Prostate gland (tissue), 2 donors: ENCODE measurements around the gene JAKMIP1. TPM values are rescaled to one million over a fixed set of nuclear protein-coding genes. Genes with fewer than 3 reads are reported as not detected.

Experiments used
- DNase-seq: peaks from one replicate; pipeline ENCODE4 v3.0.0-alpha.2; 2019; ENCODE audit warnings: low spot score
- H3K27ac ChIP-seq, 2 donors: fragments of 200-600 bp; sonication (generic); 2 replicates each; pipeline ENCODE4 v1.5.1; 2017 to 2019
- H3K27me3 ChIP-seq: fragments of 200-600 bp; sonication (generic); replicated peaks from 2 replicates; pipeline ENCODE4 v1.5.1; 2019; ENCODE audit not compliant: insufficient read depth
- H3K36me3 ChIP-seq, 2 donors: fragments of 200-600 bp; sonication (generic); 1 replicate in 1 of 2; 2 replicates in 1 of 2; pipeline versions ENCODE4 v1.5.1 to v1.8.1; 2017 to 2019
- H3K4me1 ChIP-seq: fragments of 200-600 bp; sonication (generic); replicated peaks from 2 replicates; pipeline ENCODE4 v1.5.1; 2019
- H3K4me3 ChIP-seq, 2 donors: fragments of 200-600 bp; sonication (generic); 2 replicates each; pipeline ENCODE4 v1.5.1; 2017 to 2019
- H3K9me3 ChIP-seq: fragments of 200-600 bp; sonication (generic); 2 replicates; pipeline ENCODE4 v1.5.1; 2017
- POLR2A ChIP-seq: fragments of 450-650 bp; IDR thresholded peaks from one replicate; pipeline ENCODE4 v1.6.1; 2016; ENCODE audit warnings: antibody characterized with exemption, mild to moderate bottlenecking
- POLR2AphosphoS5 ChIP-seq: sonication (generic); formaldehyde crosslinking; IDR thresholded peaks from one replicate; pipeline ENCODE4 v1.6.1; 2017; ENCODE audit warnings: antibody characterized with exemption
- whole genome bisulfite sequencing: methylation state at CpG from one replicate; pipeline ENCODE4 v1.1.5; 2018; 5-methylcytosine and 5-hydroxymethylcytosine counted together
- intact Hi-C: fragments of 100-400 bp; cut with DNase I; formaldehyde crosslinking; loops from one replicate; pipeline ENCODE4 v1.14.2; 2022
- total RNA-seq, 2 donors: library from RNA; depleted of rRNA; stranded (reverse); fragments of >200 nt; gene quantifications; one replicate each; pipeline ENCODE4 v1.1.0, GENCODE V29; 2016
- TF ChIP-seq, protein P1 (sequence below), 4 experiments: fragments of 200-600 bp in 2 of 4; fragments of 450-650 bp in 2 of 4; sonication (generic) in 2 of 4; IDR thresholded peaks; 1 replicate in 3 of 4; 2 replicates in 1 of 4; pipeline ENCODE4 v1.5.1; 2016 to 2019; ENCODE audit warnings: antibody characterized with exemption in 4 of 4, mild to moderate bottlenecking in 2 of 4, moderate library complexity in 2 of 4

The JAKMIP1 gene
- total RNA-seq, 2 donors from 2014 or later: 22.4 to 29.1 TPM

- no peaks in the 10 kb centered on the region for H3K36me3 ChIP-seq
- intact Hi-C loops: no loop called here
- H3K4me1 ChIP-seq: no peaks in the 10 kb centered on the region
- no peak overlapping the region for H3K4me3 ChIP-seq
- TF ChIP-seq, protein P1, sequence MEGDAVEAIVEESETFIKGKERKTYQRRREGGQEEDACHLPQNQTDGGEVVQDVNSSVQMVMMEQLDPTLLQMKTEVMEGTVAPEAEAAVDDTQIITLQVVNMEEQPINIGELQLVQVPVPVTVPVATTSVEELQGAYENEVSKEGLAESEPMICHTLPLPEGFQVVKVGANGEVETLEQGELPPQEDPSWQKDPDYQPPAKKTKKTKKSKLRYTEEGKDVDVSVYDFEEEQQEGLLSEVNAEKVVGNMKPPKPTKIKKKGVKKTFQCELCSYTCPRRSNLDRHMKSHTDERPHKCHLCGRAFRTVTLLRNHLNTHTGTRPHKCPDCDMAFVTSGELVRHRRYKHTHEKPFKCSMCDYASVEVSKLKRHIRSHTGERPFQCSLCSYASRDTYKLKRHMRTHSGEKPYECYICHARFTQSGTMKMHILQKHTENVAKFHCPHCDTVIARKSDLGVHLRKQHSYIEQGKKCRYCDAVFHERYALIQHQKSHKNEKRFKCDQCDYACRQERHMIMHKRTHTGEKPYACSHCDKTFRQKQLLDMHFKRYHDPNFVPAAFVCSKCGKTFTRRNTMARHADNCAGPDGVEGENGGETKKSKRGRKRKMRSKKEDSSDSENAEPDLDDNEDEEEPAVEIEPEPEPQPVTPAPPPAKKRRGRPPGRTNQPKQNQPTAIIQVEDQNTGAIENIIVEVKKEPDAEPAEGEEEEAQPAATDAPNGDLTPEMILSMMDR (IDR thresholded peaks at IDR 0.05): no peak
- TF ChIP-seq POLR2A (no peak), POLR2AphosphoS5 (no peak)
- H3K27me3 ChIP-seq: no peaks in the 10 kb centered on the region
- no peaks in the 10 kb centered on the region for H3K9me3 ChIP-seq
- 73% methylated on average over 12 of the region's 12 CpGs for WGBS
- DNase-seq: no peak
- no peak overlapping the region for H3K27ac ChIP-seq
These were observed 17.7 kb downstream of the JAKMIP1 start for GRCh38 chr4:6182376-6183280.

DNA sequence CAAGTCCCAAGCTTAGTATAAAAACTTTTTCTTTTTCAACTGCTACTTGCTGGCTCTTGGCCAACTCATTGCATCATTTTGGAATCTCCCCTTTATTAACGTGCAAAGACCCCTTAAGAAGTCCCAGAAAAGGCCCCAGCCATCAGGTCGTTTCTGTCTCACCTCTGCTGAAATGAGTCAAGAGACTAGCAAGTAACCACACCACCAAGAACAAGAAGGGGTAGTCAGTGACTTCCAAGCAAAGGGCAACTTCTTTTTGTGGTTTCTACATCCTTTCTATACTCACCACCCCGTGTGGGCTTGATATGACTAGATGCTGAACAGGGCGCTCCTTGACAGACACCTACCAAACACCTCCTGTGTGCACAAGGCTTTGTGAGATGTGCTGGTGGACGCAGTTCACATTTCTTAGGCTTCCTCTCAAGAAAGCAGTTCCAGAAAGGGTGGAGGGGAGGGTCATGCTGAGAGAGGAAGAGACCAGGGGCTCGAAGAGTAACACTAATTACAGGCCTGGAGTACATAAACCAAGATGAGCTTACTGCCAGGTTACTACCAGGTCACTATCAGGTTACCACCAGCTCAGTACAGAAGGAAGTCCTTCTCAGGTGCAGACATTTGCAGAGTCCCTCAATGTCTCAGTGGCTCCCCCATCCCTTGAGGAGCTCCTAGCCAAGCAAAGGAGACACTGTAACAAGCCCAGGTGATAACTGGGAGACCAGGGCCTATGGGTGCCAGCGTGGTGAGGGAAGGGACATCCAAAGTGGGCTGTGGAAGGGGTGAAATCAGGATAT lies 19.3 kb downstream of the JAKMIP1 start:
- Histone ChIP-seq H3K27ac (no peak overlapping the region), H3K4me3 (no peak overlapping the region), H3K27me3 (no peaks in the 10 kb centered on the region), H3K36me3 (no peaks in the 10 kb centered on the region), H3K9me3 (no peaks in the 10 kb centered on the region), H3K4me1 (no peaks in the 10 kb centered on the region)
- 64% methylated on average over 7 of the region's 7 CpGs for whole genome bisulfite sequencing
- intact Hi-C loops: no loop called here
- TF ChIP-seq POLR2A: no peak
- TF ChIP-seq POLR2AphosphoS5: no peak
- TF ChIP-seq, protein P1 (IDR thresholded peaks at IDR 0.05): no peak
- DNase-seq: no peak

- Histone ChIP-seq H3K27me3 (no peaks in the 10 kb centered on the region), H3K9me3 (no peaks in the 10 kb centered on the region), H3K27ac (no peak overlapping the region), H3K36me3 (no peaks in the 10 kb centered on the region), H3K4me1 (no peaks in the 10 kb centered on the region), H3K4me3 (no peak overlapping the region)
- no peak for DNase-seq
- 83% methylated on average over 1 of the region's 1 CpG for WGBS
- TF ChIP-seq POLR2A (no peak), POLR2AphosphoS5 (no peak)
- TF ChIP-seq, protein P1 (IDR thresholded peaks at IDR 0.05): no peak
- intact Hi-C loops: no loop called here
These were observed 21.0 kb downstream of the JAKMIP1 start for GRCh38 chr4:6179362-6179761.

GRCh38 chr4:6178757-6179156 lies 21.6 kb downstream of the JAKMIP1 start:
- DNase-seq: no peak
- no peak overlapping the region for H3K27ac ChIP-seq
- H3K4me3 ChIP-seq: no peak overlapping the region
- no peak for TF ChIP-seq POLR2A
- TF ChIP-seq, protein P1 (IDR thresholded peaks at IDR 0.05): no peak
- no peak for TF ChIP-seq POLR2AphosphoS5
- no peaks in the 10 kb centered on the region for H3K27me3 ChIP-seq
- no peaks in the 10 kb centered on the region for H3K4me1 ChIP-seq
- intact Hi-C loops: no loop called here
- H3K36me3 ChIP-seq: no peaks in the 10 kb centered on the region
- no peaks in the 10 kb centered on the region for H3K9me3 ChIP-seq
- WGBS: 63% methylated on average over 4 of the region's 4 CpGs
